NB4 (cell line): Measurements from ENCODE around the gene ADM2.

Source experiments
- CTCF ChIP-seq: IDR thresholded peaks from one replicate; pipeline ENCODE4 v1.5.1; 2012; ENCODE audit warnings: low read depth, low read length
- MAX ChIP-seq: IDR thresholded peaks from 2 replicates; pipeline ENCODE4 v1.6.1; 2011; ENCODE audit warnings: low read depth, low read length
- MYC ChIP-seq: IDR thresholded peaks from 2 replicates; pipeline ENCODE4 v1.6.1; 2011; ENCODE audit warnings: low read depth, low read length
- POLR2A ChIP-seq: IDR thresholded peaks from 2 replicates; pipeline ENCODE4 v1.6.1; 2011; ENCODE audit warnings: mild to moderate bottlenecking; ENCODE audit not compliant: insufficient read length; ENCODE audit errors: extremely low read depth

GRCh38 chr22:50474710-50475651, 6.4 kb upstream of the ADM2 start, which contains the start of gene SBF1:
- TF ChIP-seq CTCF (no peak), POLR2A (peak; percentile 49), MYC (no peak), MAX (no peak)
